A673 (cell line): ENCODE data around the gene DIPK1A. TPM values are rescaled to one million over a fixed set of nuclear protein-coding genes. Genes with fewer than 3 reads are reported as not detected.

Experiments
- BruUV-seq: library from RNA; stranded (reverse); fragments of 400-500 nt; replicated peaks from 2 replicates; lab custom pipeline; 2021; lab: Mats Ljungman, UMichigan
- CTCF ChIA-PET: fragments of 300-600 bp; sonication (Branson Sonifier 250); formaldehyde crosslinking; loops from one replicate; lab custom pipeline; 2022; ENCODE audit warnings: antibody characterized with exemption; lab: Charles Lee
- POLR2A ChIA-PET: fragments of 300-600 bp; sonication (Branson Sonifier 250); formaldehyde crosslinking; loops from one replicate; lab custom pipeline; 2022; ENCODE audit warnings: antibody characterized with exemption; ENCODE audit not compliant: low non-redundant PET; lab: Charles Lee
- DNase-seq: peaks from one replicate; pipeline ENCODE4 v3.0.0-alpha.2; 2015; ENCODE audit warnings: low spot score
- H3K27ac ChIP-seq: fragments of 200-600 bp; sonication (generic); 2 replicates; pipeline ENCODE4 v1.5.1; 2016; ENCODE audit warnings: mixed run types, low read depth, mild to moderate bottlenecking, mixed read lengths, antibody characterized with exemption, low read length; ENCODE audit not compliant: poor library complexity, severe bottlenecking
- H3K27me3 ChIP-seq: fragments of 200-600 bp; sonication (generic); replicated peaks from 2 replicates; pipeline ENCODE4 v1.6.1; 2017; ENCODE audit warnings: mixed run types, low read depth, mild to moderate bottlenecking, mixed read lengths, antibody characterized with exemption, low read length; ENCODE audit not compliant: insufficient read depth, poor library complexity
- H3K36me3 ChIP-seq: fragments of 200-600 bp; sonication (generic); 2 replicates; pipeline ENCODE4 v1.6.1; 2016; ENCODE audit warnings: mixed run types, mild to moderate bottlenecking, mixed read lengths, antibody characterized with exemption, low read length; ENCODE audit not compliant: insufficient read depth, poor library complexity, severe bottlenecking
- H3K4me1 ChIP-seq: fragments of 200-600 bp; sonication (generic); 2 replicates; pipeline ENCODE4 v1.6.1; 2017; ENCODE audit warnings: mixed run types, mild to moderate bottlenecking, mixed read lengths, antibody characterized with exemption, low read length; ENCODE audit not compliant: insufficient read depth, poor library complexity, severe bottlenecking
- H3K4me3 ChIP-seq: fragments of 200-600 bp; sonication (generic); 2 replicates; pipeline ENCODE4 v1.5.1; 2016; ENCODE audit warnings: low read depth, mixed run types, mild to moderate bottlenecking, mixed read lengths, low read length; ENCODE audit not compliant: poor library complexity, severe bottlenecking
- H3K9me3 ChIP-seq: fragments of 200-600 bp; sonication (generic); 2 replicates; pipeline ENCODE4 v1.6.1; 2016; ENCODE audit warnings: mixed run types, low read depth, mild to moderate bottlenecking, mixed read lengths, antibody characterized with exemption, low read length; ENCODE audit not compliant: poor library complexity, severe bottlenecking
- CTCF ChIP-seq: fragments of 300-800, 200-600 bp; sonication (generic); conservative IDR thresholded peaks from 2 replicates; pipeline ENCODE4 v1.5.1; 2017; ENCODE audit warnings: low read depth, mild to moderate bottlenecking, antibody characterized with exemption, low read length, moderate library complexity, mixed read lengths
- EZH2 ChIP-seq: fragments of 200-600 bp; sonication (generic); IDR thresholded peaks from 2 replicates; pipeline ENCODE4 v1.6.1; 2017; ENCODE audit warnings: borderline replicate concordance, low read depth, mild to moderate bottlenecking, mixed read lengths, antibody characterized with exemption, low read length; ENCODE audit not compliant: poor library complexity, severe bottlenecking
- intact Hi-C: fragments of 100-400 bp; cut with micrococcal nuclease; formaldehyde crosslinking; loops from one replicate; pipeline ENCODE4 v1.10.0; 2022; ENCODE audit not compliant: unreplicated experiment
- total RNA-seq: library from RNA; stranded (reverse); gene quantifications from 2 replicates; pipeline ENCODE4 v1.2.3, GENCODE V29; 2021

DIPK1A gene
- total RNA-seq, 1 experiment from 2014 or later = 10.9 TPM

DNA sequence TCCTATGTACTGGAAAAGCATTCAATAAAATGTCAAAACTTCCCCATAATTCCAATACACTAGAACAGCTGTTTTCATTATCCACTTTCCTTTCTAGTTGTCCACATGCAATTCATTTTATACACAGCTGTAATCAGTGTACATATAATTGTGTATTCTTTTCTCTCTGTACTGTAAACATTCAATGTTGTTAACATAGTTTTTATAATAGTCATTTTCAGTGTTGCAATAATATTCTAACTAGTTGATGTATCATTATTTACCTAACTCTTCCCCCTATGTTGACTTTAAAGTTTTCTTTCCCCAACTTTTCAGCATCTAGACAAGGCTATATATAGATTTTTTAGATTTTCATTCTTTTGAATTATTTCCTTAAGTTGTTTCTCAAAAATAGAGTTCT is 44.4 kb downstream of the DIPK1A start:
- ChIA-PET CTCF (no interaction called here), POLR2A (no interaction called here)
- TF ChIP-seq EZH2 (no peak), CTCF (no peak)
- H3K4me1 ChIP-seq = no peaks in the 10 kb centered on the region
- H3K27me3 ChIP-seq = no peaks in the 10 kb centered on the region
- intact Hi-C loops = loop anchor here (1.0 kb wide), 1 partner anchor 35 kb away; no protein-coding TSS in a partner anchor
- H3K4me3 ChIP-seq = no peak overlapping the region
- no peaks in the 10 kb centered on the region for H3K36me3 ChIP-seq
- no peak overlapping the region for H3K27ac ChIP-seq
- DNase-seq = no peak
- no TSS peak for BruUV-seq
- no peaks in the 10 kb centered on the region for H3K9me3 ChIP-seq

DNA sequence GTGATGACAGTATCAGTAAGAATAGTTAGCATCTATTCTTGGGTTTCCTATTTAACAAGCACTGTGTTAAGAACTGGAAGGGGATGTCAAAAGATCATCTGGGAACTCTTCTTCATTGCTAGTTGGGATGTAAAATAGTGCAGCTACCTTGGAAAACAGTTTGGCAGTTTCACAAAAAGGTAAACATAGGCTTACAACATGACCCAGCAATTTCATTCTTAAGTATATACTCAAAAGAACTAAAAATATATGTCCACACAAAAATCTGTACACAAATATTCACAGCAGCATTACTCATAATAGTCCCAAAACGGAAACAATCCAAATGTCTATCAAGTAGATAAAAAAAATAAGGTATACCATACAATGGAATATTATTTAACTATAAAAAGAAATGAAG is 45.7 kb downstream of the DIPK1A start:
- ChIA-PET POLR2A (no interaction called here), CTCF (no interaction called here)
- DNase-seq = no peak
- TF ChIP-seq EZH2 (no peak), CTCF (no peak)
- no peaks in the 10 kb centered on the region for H3K36me3 ChIP-seq
- no peaks in the 10 kb centered on the region for H3K9me3 ChIP-seq
- intact Hi-C loops = no loop called here
- no peak overlapping the region for H3K27ac ChIP-seq
- H3K4me3 ChIP-seq = no peak overlapping the region
- no TSS peak for BruUV-seq
- no peaks in the 10 kb centered on the region for H3K4me1 ChIP-seq
- H3K27me3 ChIP-seq = no peaks in the 10 kb centered on the region

DNA sequence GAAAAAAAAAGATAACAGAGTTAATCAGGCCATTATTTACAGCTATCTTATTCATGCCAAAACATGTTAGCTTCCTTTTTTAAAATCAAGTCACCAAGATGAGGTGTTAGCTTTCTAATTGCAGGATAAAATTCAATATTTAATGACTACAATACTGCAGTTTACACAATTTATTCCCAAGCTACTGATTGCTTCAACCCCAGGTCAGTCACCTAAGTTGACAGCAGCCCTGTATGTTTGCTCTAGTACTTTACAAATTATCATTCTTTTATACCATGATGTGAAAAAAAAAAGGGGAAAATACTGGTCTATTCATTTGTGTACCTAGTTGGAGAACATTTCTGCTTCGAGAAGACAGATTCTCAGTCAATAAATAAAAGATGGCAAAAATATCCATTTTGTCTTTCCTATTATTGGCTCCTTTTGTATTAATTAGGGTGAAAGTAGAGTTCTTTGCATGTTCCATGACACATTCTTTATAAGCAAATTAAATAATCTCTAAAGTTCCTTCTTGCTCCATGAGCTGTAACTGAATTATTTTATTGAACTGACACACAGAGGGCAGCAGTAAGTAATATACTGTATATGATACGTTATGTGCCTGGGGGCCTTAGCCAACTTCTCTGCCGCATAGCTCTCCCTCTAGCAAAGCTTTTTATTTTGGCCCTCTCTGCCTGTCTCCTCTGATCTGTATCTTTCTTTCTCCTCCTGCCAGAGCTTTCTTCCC is 48.0 kb downstream of the DIPK1A start:
- Histone ChIP-seq H3K4me1 (no peaks in the 10 kb centered on the region), H3K4me3 (no peak overlapping the region), H3K27me3 (no peaks in the 10 kb centered on the region), H3K36me3 (no peaks in the 10 kb centered on the region), H3K27ac (no peak overlapping the region), H3K9me3 (no peaks in the 10 kb centered on the region)
- ChIA-PET POLR2A (interaction anchor here (0.7 kb wide), 1 partner anchor 33 kb away, joined by 6 read pairs; no protein-coding TSS in a partner anchor), CTCF (no interaction called here)
- intact Hi-C loops = no loop called here
- BruUV-seq = no TSS peak
- TF ChIP-seq EZH2 (no peak), CTCF (no peak; the same call in 1 of the 2 replicates)
- DNase-seq = no peak
